C1 segment of cervical spinal cord (tissue), 14 donors: ENCODE measurements around the gene SAMD11.
"Not testable (repeated sequence)": the region's sequence is repeated elsewhere in the genome, so short reads cannot be mapped to it uniquely, and the experiment has no call there.

Source experiments
- DNase-seq, 14 donors: peaks; one replicate each; lab custom pipeline; 2025; lab: John Stamatoyannopoulos, UW

Gene SAMD11

GRCh38 chr1:975896-976683 is 52.4 kb downstream of the SAMD11 start:
- peak in 1 of 14 donors; percentile 38 for DNase-seq

GRCh38 chr1:976791-977190 is 53.1 kb downstream of the SAMD11 start:
- DNase-seq: not testable (repeated sequence)

- DNase-seq: no peak
Observed at GRCh38 chr1:978069-978834, 54.5 kb downstream of the SAMD11 start.

GRCh38 chr1:978835-979743 is 55.4 kb downstream of the SAMD11 start:
- no peak for DNase-seq

- DNase-seq: no peak
Observed at GRCh38 chr1:979744-980072, 56.0 kb downstream of the SAMD11 start.

GRCh38 chr1:980137-980571 is 56.4 kb downstream of the SAMD11 start:
- no peak for DNase-seq

- DNase-seq: no peak
Observed at GRCh38 chr1:980602-981395, 57.1 kb downstream of the SAMD11 start.

- no peak for DNase-seq
Observed at GRCh38 chr1:981491-981954, 57.8 kb downstream of the SAMD11 start.

- no peak for DNase-seq
Observed at GRCh38 chr1:981955-982558, 58.3 kb downstream of the SAMD11 start, which contains the start of gene PERM1. Gene PERM1 (minus strand): TSS chr1:982093. CDS start chr1:981029, 1,064 bp downstream.

- DNase-seq: no peak
Observed at GRCh38 chr1:982765-983436, 59.2 kb downstream of the SAMD11 start.

GRCh38 chr1:983798-984475 is 60.2 kb downstream of the SAMD11 start:
- DNase-seq: peak in 5 of 14 donors; percentile 6 to 53 (median 19)

GRCh38 chr1:984476-984814 is 60.7 kb downstream of the SAMD11 start:
- DNase-seq: no peak

GRCh38 chr1:985126-985525 is 61.4 kb downstream of the SAMD11 start:
- no peak for DNase-seq

- DNase-seq: not testable (repeated sequence)
Observed at GRCh38 chr1:988061-988460, 64.3 kb downstream of the SAMD11 start.

GRCh38 chr1:991275-991674 is 67.6 kb downstream of the SAMD11 start:
- not testable (repeated sequence) for DNase-seq

GRCh38 chr1:991895-992294 is 68.2 kb downstream of the SAMD11 start:
- no peak for DNase-seq

GRCh38 chr1:992362-992761 is 68.6 kb downstream of the SAMD11 start:
- no peak for DNase-seq

- DNase-seq: no peak
Observed at GRCh38 chr1:993379-993995, 69.8 kb downstream of the SAMD11 start.
